ENCODE measurements around the gene ETS2. TPM values are rescaled to one million over a fixed set of nuclear protein-coding genes. Genes with fewer than 3 reads are reported as not detected.

ETS2 gene
- total RNA-seq, 1 donor from 2014 or later = 43.9 TPM

DNA sequence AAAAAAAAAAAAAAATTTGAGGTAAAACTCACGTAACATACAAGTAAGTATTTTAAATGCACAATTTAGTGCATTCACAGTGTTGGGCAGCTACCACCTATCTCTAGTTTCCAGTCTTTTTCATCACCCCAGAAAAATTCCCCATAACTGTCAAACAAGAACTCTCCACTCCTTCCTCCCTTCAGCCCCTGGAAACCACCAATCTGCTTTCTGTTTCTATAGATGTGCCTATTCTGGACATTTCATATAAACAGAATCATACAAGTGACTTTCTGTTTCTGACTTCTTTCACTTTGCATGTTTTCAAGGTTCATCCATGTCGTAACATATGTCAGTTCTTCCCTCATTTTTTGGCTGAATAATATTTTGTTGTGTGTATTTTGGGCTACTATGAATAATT lies 24.9 kb upstream of the ETS2 start:
- TF ChIP-seq, protein P1, sequence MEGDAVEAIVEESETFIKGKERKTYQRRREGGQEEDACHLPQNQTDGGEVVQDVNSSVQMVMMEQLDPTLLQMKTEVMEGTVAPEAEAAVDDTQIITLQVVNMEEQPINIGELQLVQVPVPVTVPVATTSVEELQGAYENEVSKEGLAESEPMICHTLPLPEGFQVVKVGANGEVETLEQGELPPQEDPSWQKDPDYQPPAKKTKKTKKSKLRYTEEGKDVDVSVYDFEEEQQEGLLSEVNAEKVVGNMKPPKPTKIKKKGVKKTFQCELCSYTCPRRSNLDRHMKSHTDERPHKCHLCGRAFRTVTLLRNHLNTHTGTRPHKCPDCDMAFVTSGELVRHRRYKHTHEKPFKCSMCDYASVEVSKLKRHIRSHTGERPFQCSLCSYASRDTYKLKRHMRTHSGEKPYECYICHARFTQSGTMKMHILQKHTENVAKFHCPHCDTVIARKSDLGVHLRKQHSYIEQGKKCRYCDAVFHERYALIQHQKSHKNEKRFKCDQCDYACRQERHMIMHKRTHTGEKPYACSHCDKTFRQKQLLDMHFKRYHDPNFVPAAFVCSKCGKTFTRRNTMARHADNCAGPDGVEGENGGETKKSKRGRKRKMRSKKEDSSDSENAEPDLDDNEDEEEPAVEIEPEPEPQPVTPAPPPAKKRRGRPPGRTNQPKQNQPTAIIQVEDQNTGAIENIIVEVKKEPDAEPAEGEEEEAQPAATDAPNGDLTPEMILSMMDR (IDR thresholded peaks at IDR 0.05; ENCODE audit: unreplicated experiment) = no peak
- no peak overlapping the region for H3K27ac Mint-ChIP-seq
- H3K4me3 Mint-ChIP-seq (ENCODE audit: low read depth) = no peak overlapping the region
- peaks cover 9% of the 10 kb centered on the region for H3K4me1 Mint-ChIP-seq (ENCODE audit: low read depth)
- no peaks in the 10 kb centered on the region for H3K27me3 Mint-ChIP-seq
- H3K9me3 Mint-ChIP-seq (ENCODE audit: low read depth) = peaks cover 22% of the 10 kb centered on the region
- no peak for DNase-seq (ENCODE audit: low spot score, unreplicated experiment)
- peaks cover 10% of the 10 kb centered on the region for H3K36me3 Mint-ChIP-seq (ENCODE audit: insufficient read depth)

DNA sequence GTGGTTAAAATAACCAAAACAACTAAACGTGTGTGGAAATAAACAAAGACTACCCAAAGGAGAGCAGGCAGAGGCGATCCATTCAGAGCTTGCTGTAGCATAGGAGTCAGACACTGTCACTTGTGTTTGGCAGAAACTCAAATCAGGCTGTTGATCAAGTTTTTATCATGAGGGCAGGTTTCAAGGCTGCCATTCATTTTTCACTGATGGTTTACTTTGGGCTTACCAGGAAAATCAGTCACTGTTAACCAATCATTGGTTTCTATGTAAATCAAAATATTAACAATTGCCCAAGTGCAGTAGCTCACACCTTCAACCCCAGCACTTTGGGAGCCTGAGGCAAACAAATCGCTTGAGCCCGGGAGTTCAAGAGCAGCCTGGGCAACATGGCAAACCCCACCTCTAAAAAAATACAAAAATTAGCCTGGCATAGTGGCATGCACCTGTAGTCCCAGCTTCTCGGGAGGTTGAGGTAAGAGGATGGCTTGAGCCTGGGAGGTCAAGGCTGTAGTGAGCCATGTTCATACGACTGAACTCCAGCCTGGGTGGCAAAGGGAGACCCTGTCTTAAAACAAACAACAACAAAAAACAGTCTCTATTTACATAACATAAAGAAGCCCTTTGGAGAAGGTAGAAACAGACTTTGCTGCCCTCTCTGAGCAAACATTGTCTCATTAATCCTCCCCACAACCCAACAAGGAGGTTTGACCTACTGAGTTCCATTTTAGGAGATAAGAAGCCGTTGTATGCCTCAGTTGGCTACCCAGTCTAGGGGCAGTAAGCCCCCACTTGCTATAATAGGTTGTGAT lies 21.1 kb upstream of the ETS2 start:
- no peak for DNase-seq (ENCODE audit: low spot score, unreplicated experiment)
- TF ChIP-seq, protein P1 (IDR thresholded peaks at IDR 0.05; ENCODE audit: unreplicated experiment) = no peak
- Mint-ChIP-seq H3K27ac (peak overlapping the region; percentile 86), H3K4me3 (ENCODE audit: low read depth) (no peak overlapping the region), H3K36me3 (ENCODE audit: insufficient read depth) (peaks cover 10% of the 10 kb centered on the region), H3K4me1 (ENCODE audit: low read depth) (peaks cover 36% of the 10 kb centered on the region), H3K27me3 (no peaks in the 10 kb centered on the region), H3K9me3 (ENCODE audit: low read depth) (peaks cover 17% of the 10 kb centered on the region)

DNA sequence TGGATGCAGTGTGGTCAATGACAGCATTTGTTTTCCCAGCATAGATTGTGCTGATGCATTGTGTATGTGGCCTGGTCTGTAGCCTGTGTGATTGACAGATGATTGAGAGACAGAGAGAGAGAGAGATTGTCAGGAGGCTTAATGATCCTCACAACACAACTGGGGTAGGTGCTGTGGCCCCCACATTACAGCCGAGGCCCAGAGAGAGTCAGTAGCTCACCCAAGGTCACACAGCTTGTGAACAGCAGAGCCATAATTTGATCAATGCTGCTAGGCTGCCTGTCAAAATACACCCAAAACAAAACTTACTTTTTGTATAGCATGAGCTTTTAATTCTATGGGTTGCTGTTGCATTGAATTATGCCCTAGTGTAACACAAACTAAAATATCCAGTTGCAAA lies 20.2 kb upstream of the ETS2 start:
- peaks cover 10% of the 10 kb centered on the region for H3K36me3 Mint-ChIP-seq (ENCODE audit: insufficient read depth)
- no peak for DNase-seq (ENCODE audit: low spot score, unreplicated experiment)
- no peaks in the 10 kb centered on the region for H3K27me3 Mint-ChIP-seq
- TF ChIP-seq, protein P1 (IDR thresholded peaks at IDR 0.05; ENCODE audit: unreplicated experiment) = no peak
- peak overlapping the region; percentile 0 for H3K4me3 Mint-ChIP-seq (ENCODE audit: low read depth)
- peaks cover 41% of the 10 kb centered on the region for H3K4me1 Mint-ChIP-seq (ENCODE audit: low read depth)
- H3K9me3 Mint-ChIP-seq (ENCODE audit: low read depth) = peaks cover 17% of the 10 kb centered on the region
- H3K27ac Mint-ChIP-seq = peak overlapping the region; percentile 17

DNA sequence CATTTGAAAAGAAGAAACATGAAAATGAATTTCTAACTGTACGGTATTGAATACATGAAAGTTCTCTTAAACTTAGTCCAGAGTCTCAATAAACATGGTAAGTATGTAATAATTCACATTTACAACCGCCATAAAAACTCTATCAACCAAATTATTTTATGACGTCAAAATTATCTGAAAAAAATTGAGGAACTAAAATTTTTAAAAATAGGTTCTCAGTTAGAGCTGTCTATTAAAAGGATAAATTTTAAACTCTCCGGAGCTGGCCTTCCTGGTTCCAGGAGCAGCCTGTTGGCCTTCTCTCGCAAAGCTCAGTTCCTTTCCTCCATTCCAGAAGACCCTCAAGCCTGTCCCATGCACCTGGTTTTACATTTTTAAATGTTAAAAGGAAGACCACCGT lies 18.7 kb upstream of the ETS2 start:
- peak overlapping the region; percentile 27 for H3K4me3 Mint-ChIP-seq (ENCODE audit: low read depth)
- H3K9me3 Mint-ChIP-seq (ENCODE audit: low read depth) = peaks cover 15% of the 10 kb centered on the region
- TF ChIP-seq, protein P1 (IDR thresholded peaks at IDR 0.05; ENCODE audit: unreplicated experiment) = no peak
- H3K4me1 Mint-ChIP-seq (ENCODE audit: low read depth) = peaks cover 47% of the 10 kb centered on the region
- H3K36me3 Mint-ChIP-seq (ENCODE audit: insufficient read depth) = peaks cover 6% of the 10 kb centered on the region
- DNase-seq (ENCODE audit: low spot score, unreplicated experiment) = no peak
- peak overlapping the region; percentile 100 for H3K27ac Mint-ChIP-seq
- H3K27me3 Mint-ChIP-seq = no peaks in the 10 kb centered on the region

DNA sequence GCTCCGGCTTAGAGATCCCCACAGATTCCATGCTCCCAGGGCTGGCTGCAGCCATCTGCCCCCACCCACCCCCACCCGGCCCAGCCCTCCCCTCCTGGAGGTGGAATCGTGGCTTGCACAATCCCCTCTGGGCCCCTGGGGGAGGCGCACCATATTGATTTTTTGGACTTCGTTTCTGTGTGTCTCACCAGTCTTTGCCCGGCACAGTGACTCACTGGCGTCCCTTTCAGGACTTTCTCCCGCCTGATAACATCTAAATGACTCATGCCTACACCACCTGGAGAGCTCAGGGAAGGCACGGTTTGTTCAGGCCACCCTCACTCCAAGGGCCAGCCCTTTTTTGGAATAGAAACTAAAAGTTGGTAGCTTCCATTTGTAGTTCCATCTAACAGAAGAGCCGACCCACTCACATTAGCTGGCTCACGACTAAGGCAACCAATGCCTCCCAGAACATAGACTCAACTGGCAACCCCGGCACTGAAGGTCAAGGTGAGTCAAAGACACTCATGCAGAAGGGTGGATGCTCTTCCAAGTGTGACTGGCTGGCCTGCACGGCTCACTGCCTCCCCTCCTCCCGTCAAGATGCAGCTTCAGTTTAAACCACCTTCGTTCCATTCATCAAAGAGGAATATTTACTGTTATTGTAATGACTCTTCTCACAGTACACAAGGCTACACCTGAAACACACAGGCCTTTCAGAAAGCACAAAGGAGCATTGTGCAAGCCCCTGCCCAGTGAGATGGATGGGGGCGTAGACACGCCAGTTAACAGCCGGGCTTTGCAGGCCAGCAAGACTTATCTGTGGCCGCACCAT lies 18.1 kb upstream of the ETS2 start:
- Mint-ChIP-seq H3K4me1 (ENCODE audit: low read depth) (peaks cover 47% of the 10 kb centered on the region), H3K36me3 (ENCODE audit: insufficient read depth) (peaks cover 4% of the 10 kb centered on the region), H3K9me3 (ENCODE audit: low read depth) (peaks cover 11% of the 10 kb centered on the region), H3K27ac (peak overlapping the region; percentile 100), H3K4me3 (ENCODE audit: low read depth) (peak overlapping the region; percentile 55), H3K27me3 (no peaks in the 10 kb centered on the region)
- TF ChIP-seq, protein P1 (IDR thresholded peaks at IDR 0.05; ENCODE audit: unreplicated experiment) = no peak
- DNase-seq (ENCODE audit: low spot score, unreplicated experiment) = peak; percentile 64

All from progenitor cell of endocrine pancreas (in vitro differentiated cells).